Hematopoietic multipotent progenitor cell treated with erythropoietin and hydrocortisone succinate and interleukin-3 and kit ligand, for 15 days (in vitro differentiated cells): ENCODE results near the gene CXXC5.
A peak's percentile ranks its signal among the peaks of the same experiment; 100 is the strongest.
"Not testable (repeated sequence)": the region's sequence is repeated elsewhere in the genome, so short reads cannot be mapped to it uniquely, and the experiment has no call there.

Source experiments
- DNase-seq: peaks from one replicate; pipeline ENCODE4 v3.0.0-alpha.2; 2015; ENCODE audit warnings: low spot score

CXXC5 gene

DNA sequence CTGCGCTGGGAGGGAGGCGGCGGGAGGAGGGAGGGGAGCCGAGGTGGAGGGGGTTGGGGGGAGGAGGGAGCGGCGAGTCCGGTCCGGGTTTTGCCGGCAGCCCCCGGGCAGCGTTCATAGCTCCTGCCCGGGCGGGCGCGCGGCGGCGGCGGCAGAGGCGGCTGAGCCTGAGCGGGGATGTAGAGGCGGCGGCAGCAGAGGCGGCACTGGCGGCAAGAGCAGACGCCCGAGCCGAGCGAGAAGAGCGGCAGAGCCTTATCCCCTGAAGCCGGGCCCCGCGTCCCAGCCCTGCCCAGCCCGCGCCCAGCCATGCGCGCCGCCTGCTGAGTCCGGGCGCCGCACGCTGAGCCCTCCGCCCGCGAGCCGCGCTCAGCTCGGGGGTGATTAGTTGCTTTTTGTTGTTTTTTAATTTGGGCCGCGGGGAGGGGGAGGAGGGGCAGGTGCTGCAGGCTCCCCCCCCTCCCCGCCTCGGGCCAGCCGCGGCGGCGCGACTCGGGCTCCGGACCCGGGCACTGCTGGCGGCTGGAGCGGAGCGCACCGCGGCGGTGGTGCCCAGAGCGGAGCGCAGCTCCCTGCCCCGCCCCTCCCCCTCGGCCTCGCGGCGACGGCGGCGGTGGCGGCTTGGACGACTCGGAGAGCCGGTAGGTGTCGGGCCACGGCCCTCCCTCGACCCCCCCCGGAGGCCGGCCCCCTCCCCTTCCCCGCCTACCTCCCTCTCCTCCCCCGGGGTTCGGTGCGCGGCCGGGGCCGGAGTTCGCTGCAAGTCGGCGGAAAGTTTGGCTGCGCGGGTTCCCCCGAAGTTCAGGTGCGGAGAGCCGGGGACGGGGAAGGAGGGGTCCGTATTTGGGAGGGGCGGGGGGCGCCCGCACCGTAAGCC, at the start of gene CXXC5:
Gene CXXC5, plus strand, starts transcription at position 145 of the 877 bp plus-strand sequence. CDS start 32,175 bp downstream, outside the sequence.
- peak; percentile 53 for DNase-seq

GRCh38 chr5:139598601-139598965, 49.6 kb upstream of the CXXC5 start:
- not testable (repeated sequence) for DNase-seq

- no peak for DNase-seq
Measured at GRCh38 chr5:139600336-139600949, 47.7 kb upstream of the CXXC5 start.

DNA sequence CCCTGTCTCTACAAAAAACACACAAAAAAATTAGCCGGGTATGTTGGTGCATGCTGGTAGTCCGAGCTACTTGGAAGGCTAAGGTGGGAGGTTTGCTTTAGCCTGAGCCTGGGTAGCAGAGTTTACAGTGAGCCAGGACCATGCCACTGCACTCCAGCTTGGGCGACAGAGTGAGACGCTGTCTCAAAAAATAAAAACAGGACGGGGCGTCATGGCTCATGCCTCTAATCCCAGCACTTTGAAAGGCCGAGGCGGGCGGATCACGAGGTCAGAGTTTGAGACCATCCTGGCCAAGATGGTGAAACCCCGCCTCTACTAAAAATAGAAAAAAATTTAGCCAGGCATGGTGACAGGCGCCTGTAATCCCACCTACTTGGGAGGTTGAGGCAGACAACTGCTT, 46.7 kb upstream of the CXXC5 start:
- no peak for DNase-seq

DNA sequence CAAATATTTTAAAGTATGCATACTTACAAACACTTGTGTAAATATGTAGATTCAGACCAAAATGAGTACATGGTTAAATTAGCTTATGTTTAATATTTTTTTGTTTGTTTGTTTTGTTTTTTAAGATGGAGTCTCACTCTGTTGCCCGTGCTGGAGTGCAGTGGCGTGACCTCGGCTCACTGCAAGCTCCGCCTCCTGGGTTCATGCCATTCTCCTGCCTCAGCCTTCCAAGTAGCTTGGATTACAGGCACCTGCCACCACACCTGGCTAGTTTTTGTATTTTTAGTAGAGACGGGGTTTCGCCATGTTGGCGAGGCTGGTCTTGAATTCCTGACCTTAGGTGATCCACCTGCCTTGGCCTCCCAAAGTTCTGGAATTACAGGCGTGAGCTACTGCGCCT, 46.2 kb upstream of the CXXC5 start:
- not testable (repeated sequence) for DNase-seq

DNA sequence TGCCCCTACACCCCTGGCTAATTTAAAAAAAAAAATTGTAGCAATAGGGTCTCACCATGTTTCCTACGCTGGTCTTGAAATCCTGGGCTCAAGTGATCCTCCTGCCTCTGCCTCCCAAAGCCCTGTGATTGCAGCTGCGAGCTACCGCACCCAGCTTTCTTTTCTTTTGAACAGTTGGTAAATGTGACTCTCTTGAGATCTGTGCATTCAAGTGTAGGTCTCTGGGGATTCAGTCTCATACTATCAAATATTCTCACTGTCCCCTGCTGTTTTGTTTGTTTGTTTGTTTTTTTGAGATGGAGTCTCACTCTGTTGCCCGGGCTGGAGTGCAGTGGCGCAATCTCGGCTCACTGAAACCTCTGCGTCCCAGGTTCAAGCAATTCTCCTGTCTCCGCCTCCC, 42.3 kb upstream of the CXXC5 start:
- DNase-seq, result no peak

DNA sequence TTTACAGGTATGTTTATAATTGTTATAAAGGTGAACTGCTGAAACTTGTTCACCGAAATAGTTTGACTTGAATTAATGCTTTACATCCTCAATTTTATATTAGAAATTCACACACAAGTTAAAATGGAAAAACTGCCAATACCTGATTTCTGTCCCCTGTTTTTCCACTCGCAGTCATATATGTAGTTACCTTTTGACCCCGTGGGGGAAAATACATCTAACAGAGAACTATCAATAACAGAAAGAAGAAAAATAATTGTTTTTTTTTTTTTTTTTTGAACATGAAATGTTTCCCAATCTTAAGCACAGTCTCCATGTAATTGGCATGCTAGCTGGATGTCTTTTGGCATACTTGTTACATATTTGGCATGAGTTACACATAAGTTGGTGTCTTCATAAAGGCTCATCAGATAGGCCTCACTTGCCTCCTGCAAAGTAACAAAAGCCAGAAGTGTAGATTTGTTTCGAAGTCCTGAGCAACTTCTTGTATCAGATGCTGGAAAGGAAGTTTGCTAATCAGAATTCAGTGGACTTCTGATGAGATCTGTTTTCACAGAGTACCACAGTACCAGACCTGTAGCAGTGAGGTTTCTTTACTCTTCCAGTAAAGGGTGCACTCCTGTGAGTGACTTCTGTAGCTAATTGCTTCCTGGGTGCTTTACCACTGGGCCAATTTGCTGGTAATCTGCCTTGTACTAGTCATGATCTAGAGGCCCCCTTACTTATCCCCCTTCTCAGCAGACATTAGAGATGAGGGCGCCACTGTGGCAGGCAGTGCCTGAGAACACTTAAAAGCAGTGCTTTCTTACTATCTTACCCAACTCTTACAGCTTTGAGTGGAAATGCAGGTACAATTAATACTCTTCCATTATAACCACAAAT, 36.2 kb upstream of the CXXC5 start:
- DNase-seq, result no peak

DNA sequence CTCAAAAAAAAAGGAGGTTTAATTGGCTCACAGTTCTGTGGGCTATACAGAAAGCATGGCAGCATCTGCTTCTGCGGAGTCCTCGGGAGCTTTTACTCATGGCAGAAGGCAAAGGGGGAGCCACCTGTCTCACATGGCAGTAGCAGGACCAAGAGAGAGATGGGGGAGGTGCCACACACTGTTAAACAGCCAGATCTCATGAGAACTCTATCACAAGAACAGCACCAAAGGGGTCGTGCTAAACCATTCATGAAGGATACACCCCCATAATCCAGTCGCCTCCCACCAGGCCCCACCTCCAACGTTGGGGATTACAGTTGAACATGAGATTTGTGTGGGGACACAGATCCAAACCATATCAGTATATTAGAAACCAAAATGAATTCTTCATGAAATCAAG, 28.3 kb upstream of the CXXC5 start:
- no peak for DNase-seq

GRCh38 chr5:139625398-139625797, 22.8 kb upstream of the CXXC5 start:
- not testable (repeated sequence) for DNase-seq

GRCh38 chr5:139630855-139631254, 17.3 kb upstream of the CXXC5 start:
- DNase-seq, result no peak

DNA sequence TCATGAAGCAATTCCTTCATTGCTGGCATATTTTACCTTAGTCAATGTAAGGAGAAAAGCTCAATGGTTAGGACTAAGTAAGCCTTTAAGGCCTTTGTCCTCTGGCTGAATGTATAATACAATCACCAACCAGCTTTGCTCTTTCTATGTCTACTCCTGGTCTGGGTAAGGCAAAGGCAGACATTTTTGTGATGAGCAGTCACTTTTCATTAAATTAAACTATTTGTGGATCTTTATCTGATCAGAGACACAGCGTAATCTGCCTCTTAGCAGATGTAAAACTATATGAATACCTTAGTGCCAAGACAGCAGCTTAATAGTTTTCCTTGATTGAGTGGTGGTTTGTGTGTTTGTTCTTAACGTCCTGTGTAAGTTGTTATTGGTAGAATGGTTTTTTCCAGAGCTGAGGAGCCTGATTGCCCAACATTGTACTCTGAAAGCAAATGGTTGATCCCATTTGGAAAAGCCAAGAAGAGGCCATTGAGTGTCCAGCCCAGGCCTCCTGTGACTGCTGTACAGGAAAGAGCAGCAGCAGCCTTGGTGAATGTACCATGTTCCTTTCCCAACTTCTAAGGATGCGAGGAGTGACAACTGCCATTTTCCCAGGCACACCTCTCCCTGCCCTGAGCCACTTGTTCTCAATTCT, 16.5 kb upstream of the CXXC5 start:
- DNase-seq, result no peak

DNA sequence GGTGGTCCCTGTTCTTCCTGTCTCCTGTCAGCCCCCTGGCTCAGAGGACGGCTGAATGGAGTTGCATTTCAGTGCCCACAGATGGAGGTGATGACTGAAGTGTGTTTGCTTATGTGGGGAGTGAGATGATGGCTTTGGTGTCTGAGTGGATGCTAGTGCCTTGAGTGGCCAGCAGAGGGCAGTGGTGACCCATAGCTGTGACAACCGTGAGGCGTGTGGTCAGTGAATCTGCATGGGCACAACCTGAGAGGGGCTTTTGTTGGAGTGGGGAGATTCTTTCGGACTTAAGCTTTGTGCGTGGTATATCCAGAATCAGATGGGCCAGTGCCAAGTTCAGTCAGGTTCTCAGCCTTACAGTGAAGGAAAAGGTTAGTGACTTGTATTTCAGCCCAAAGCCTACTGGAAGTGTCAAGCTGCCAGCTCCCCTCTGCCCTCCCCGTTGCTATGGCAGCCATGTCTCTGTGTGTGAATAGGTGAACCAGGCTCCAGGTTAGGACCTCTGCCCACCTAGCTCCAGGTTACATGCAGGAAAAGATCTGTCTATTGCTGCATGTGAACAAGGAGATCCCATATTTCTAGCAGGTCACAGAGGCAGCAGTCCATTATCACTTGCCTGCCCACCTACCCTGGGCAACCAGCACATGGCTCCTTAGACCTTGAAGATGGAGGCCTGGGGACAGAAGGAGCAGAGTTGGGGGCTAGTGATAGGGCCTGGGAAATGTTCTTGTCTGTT, 14.7 kb upstream of the CXXC5 start:
- peak; percentile 79 for DNase-seq

DNA sequence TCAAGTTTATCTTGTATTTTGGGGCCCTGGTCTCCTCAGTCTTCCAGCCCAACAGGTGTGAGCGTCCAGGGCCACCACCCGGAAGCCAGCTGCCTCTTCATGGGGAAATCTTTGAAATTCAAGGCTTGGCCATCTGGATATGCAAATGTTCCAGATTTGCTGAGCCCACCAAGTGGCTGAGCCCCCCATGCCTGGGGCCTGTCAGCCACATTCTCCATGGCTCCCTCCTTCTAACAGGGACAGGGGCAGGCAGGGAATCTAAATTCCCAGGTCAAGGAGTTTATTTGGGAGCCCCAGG, 14.2 kb upstream of the CXXC5 start:
- DNase-seq, result no peak

- no peak for DNase-seq
Measured at GRCh38 chr5:139634541-139634940, 13.6 kb upstream of the CXXC5 start.

DNA sequence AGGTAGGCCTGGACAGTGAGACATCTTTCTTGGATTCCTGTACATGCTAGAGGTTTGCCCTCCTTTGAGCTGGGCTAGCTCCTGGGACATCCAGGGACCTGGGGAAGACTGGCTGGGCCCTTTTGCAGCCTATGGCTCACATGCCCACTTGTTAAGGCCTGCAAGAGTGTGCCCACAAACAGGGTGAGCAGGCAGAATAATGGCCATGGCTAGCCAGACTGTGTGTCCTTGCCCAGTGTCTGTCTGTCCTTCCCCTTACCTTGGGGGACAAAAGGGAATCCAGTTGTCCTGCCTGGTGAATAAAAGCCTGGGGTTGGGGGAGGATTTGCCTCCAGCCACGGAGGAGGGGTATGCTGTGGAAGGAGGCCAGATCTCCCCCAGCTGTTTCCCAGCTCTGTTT, 13.0 kb upstream of the CXXC5 start:
- DNase-seq, result no peak

GRCh38 chr5:139635606-139636206, 12.4 kb upstream of the CXXC5 start:
- peak; percentile 64 for DNase-seq

- DNase-seq, result no peak
Measured at GRCh38 chr5:139636207-139636792, 11.8 kb upstream of the CXXC5 start.

- DNase-seq, result peak; percentile 48
Measured at GRCh38 chr5:139636975-139637408, 11.2 kb upstream of the CXXC5 start.

GRCh38 chr5:139637438-139638089, 10.6 kb upstream of the CXXC5 start:
- peak; percentile 81 for DNase-seq

DNA sequence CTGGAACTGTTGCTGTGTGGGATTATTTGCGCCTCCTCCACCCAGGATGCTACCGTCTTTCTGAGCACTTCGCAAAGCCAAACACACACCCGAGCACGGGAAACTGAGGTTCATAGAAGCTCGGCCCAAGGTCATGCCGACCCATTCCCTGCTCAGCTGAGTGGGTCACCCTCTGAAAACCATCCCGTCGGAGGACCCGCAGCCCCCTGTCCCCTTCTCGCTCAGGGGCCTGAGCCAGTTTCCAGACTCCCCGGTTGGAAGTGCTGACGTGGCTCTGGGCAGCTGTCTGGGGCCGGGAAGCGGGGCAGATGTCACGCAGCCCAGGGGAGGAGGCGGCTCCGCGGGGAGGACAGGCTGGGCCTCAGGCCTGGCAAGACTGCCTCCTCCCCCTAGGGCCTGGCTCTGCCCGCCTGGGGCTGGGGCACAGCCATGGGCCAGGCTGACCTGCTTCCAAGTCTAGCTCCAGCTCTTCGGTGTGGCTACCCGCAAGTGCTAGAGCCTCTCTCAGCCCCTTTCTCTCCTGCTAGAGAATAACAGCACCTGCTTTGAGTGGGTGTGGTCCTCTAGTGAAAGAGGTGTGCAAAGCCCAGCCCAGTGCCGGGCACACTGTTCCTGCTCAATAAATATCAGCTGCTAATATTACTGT, 9.9 kb upstream of the CXXC5 start:
- peak; percentile 67 for DNase-seq
